ENCODE results near the gene CTLA4. TPM values are rescaled to one million over a fixed set of nuclear protein-coding genes. Genes with fewer than 3 reads are reported as not detected.

The CTLA4 gene
- total and polyA plus RNA-seq, 4 donors = 0.30 to 1.8 TPM; not detected in 2

GRCh38 chr2:203852760-203853159, 14.8 kb upstream of the CTLA4 start:
- 91 to 92% methylated on average over 2 of the region's 2 CpGs for WGBS, 2 donors
- Histone ChIP-seq H3K4me1 (ENCODE audit: control insufficient read depth in 1 of 2, insufficient read depth in 2 of 2, low read length in 2 of 2) (no peaks in the 10 kb centered on the region), H3K4me3 (ENCODE audit: low read length in 2 of 2) (no peak overlapping the region), H3K36me3 (ENCODE audit: control insufficient read depth in 1 of 2, insufficient read depth in 2 of 2, low read length in 1 of 2) (no peaks in the 10 kb centered on the region), H3K27me3 (ENCODE audit: control insufficient read depth in 1 of 2, insufficient read depth in 2 of 2, low read length in 1 of 2) (no peaks in the 10 kb centered on the region), H3K9me3 (ENCODE audit: control insufficient read depth, low read length) (no peaks in the 10 kb centered on the region), H3K27ac (ENCODE audit: low read depth in 1 of 2, low read length in 2 of 2) (no peak overlapping the region)
- intact Hi-C loops (cut with DNase I) = no loop called here
- no peak for DNase-seq
- ATAC-seq (ENCODE audit: low FRiP score) = no peak

DNA sequence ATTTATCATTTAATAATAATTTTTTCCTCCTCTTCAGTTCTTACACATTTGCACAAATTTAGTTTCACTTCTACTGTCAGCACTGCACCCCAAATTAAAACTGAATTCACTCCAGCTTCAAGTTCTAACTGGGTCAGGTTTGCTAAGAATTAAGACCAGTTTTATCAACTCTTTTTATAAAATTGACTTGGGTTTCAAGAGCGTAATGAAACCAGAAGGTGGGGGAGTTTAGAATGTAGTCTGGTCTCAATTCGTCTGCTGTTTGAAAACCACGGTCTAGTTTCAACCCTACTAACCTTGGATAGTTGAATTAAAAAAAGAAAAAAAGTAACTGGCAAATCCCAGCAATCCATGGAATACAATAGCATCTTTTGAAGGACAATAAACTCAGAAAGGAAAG, 14.3 kb upstream of the CTLA4 start:
- H3K4me1 ChIP-seq (ENCODE audit: control insufficient read depth in 1 of 2, insufficient read depth in 2 of 2, low read length in 2 of 2) = no peaks in the 10 kb centered on the region
- no peak overlapping the region for H3K27ac ChIP-seq (ENCODE audit: low read depth in 1 of 2, low read length in 2 of 2)
- H3K36me3 ChIP-seq (ENCODE audit: control insufficient read depth in 1 of 2, insufficient read depth in 2 of 2, low read length in 1 of 2) = no peaks in the 10 kb centered on the region
- DNase-seq (no peak), ATAC-seq (ENCODE audit: low FRiP score) (no peak)
- H3K27me3 ChIP-seq (ENCODE audit: control insufficient read depth in 1 of 2, insufficient read depth in 2 of 2, low read length in 1 of 2) = no peaks in the 10 kb centered on the region
- intact Hi-C loops (cut with DNase I) = no loop called here
- no peaks in the 10 kb centered on the region for H3K9me3 ChIP-seq (ENCODE audit: control insufficient read depth, low read length)
- 78 to 88% methylated on average over 3 of the region's 3 CpGs for WGBS, 2 donors
- H3K4me3 ChIP-seq (ENCODE audit: low read length in 2 of 2) = no peak overlapping the region

DNA sequence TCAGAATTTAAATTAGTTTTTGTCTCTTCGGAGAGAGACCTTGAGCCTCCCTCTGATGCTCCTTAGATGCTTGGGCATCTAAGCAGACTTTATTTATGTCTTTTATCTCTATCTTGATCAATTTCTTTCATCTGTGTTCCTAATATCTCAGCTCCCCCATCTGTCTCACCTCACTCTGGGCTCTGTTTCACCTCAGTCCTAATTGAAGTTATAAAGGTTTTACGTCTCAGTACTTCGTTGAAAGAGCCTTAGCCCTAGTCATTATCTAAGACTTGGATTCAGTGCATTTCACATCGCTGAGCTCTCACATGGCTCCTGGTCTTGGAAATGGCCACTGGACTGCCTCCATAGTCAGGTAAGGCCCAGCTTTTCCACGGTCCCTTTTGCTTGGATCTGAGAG, 13.8 kb upstream of the CTLA4 start:
- no peaks in the 10 kb centered on the region for H3K9me3 ChIP-seq (ENCODE audit: control insufficient read depth, low read length)
- no peaks in the 10 kb centered on the region for H3K36me3 ChIP-seq (ENCODE audit: control insufficient read depth in 1 of 2, insufficient read depth in 2 of 2, low read length in 1 of 2)
- no peak overlapping the region for H3K27ac ChIP-seq (ENCODE audit: low read depth in 1 of 2, low read length in 2 of 2)
- no peaks in the 10 kb centered on the region for H3K4me1 ChIP-seq (ENCODE audit: control insufficient read depth in 1 of 2, insufficient read depth in 2 of 2, low read length in 2 of 2)
- H3K4me3 ChIP-seq (ENCODE audit: low read length in 2 of 2) = no peak overlapping the region
- no peak for DNase-seq
- intact Hi-C loops (cut with DNase I) = no loop called here
- no peaks in the 10 kb centered on the region for H3K27me3 ChIP-seq (ENCODE audit: control insufficient read depth in 1 of 2, insufficient read depth in 2 of 2, low read length in 1 of 2)
- no peak for ATAC-seq (ENCODE audit: low FRiP score)
- 93% methylated on average over 5 of the region's 5 CpGs for WGBS, 2 donors

DNA sequence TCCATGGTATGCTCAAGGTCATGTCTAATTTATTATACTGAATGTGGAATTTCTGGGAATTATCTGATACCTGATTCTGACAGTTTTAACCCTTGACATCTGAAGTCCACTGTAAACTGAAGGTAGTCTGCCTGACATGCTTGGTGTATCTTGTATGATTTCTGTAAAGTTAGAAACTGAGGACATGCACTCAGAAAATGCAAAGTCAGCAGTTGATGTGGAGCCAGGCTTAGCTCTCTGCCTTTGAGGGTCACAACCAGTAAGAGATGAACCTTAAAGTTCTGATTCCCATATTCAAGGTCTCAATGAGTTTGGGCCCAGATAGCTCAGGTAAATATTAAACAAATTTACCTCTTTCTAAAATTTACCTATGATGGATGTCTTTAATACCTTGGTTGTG, 12.3 kb upstream of the CTLA4 start:
- no peaks in the 10 kb centered on the region for H3K27me3 ChIP-seq (ENCODE audit: control insufficient read depth in 1 of 2, insufficient read depth in 2 of 2, low read length in 1 of 2)
- ATAC-seq (ENCODE audit: low FRiP score) (no peak), DNase-seq (no peak)
- H3K27ac ChIP-seq (ENCODE audit: low read depth in 1 of 2, low read length in 2 of 2) = no peak overlapping the region
- intact Hi-C loops (cut with DNase I) = no loop called here
- no peaks in the 10 kb centered on the region for H3K9me3 ChIP-seq (ENCODE audit: control insufficient read depth, low read length)
- no peaks in the 10 kb centered on the region for H3K36me3 ChIP-seq (ENCODE audit: control insufficient read depth in 1 of 2, insufficient read depth in 2 of 2, low read length in 1 of 2)
- H3K4me1 ChIP-seq (ENCODE audit: control insufficient read depth in 1 of 2, insufficient read depth in 2 of 2, low read length in 2 of 2) = no peaks in the 10 kb centered on the region
- H3K4me3 ChIP-seq (ENCODE audit: low read length in 2 of 2) = no peak overlapping the region

DNA sequence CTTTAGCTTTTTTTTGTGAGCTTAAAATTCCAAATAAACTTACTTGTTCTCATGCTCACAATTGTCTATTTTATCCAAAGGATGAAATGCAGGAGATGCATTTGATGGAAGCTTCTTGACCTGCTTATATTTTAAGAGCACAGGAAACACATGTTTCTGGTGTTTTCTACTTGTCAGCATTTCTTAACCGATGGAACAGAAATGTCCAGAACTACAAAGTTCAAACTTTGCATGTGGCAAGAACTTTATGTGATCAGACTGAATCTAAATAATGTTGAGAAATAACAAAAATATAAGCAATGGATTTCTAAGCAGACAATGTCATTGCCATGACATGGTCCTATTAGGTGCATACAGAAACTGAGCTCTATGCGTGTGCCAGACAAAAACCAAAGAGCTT, 9.9 kb upstream of the CTLA4 start:
- WGBS, 2 donors = 71 to 78% methylated on average over 2 of the region's 2 CpGs
- intact Hi-C loops (cut with DNase I) = no loop called here

DNA sequence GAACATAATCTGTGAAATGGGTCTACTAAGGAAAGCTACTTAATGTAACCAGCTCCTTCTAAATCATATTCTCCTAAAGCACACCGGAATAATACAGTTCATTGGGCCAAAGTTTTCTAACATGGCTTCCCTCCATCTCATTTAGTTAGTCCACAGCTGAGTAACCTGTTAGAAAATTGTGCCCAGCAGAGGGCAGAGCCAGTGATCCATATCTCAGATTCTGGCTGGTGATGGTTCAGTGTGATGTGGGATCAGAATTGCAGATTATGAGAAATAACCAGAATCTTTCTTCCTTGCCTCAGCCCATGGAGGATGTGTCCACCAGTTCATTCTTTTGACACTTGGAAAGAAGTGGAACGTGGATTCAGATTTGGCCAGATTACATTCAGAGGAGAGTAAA, 9.4 kb upstream of the CTLA4 start:
- intact Hi-C loops (cut with DNase I) = no loop called here
- no peaks in the 10 kb centered on the region for H3K27me3 ChIP-seq (ENCODE audit: control insufficient read depth in 1 of 2, insufficient read depth in 2 of 2, low read length in 1 of 2)
- 95 to 96% methylated on average over 2 of the region's 2 CpGs for WGBS, 2 donors
- H3K4me1 ChIP-seq (ENCODE audit: control insufficient read depth in 1 of 2, insufficient read depth in 2 of 2, low read length in 2 of 2) = no peaks in the 10 kb centered on the region
- H3K36me3 ChIP-seq (ENCODE audit: control insufficient read depth in 1 of 2, insufficient read depth in 2 of 2, low read length in 1 of 2) = no peaks in the 10 kb centered on the region
- no peak overlapping the region for H3K27ac ChIP-seq (ENCODE audit: low read depth in 1 of 2, low read length in 2 of 2)
- DNase-seq (no peak), ATAC-seq (ENCODE audit: low FRiP score) (no peak)
- no peak overlapping the region for H3K4me3 ChIP-seq (ENCODE audit: low read length in 2 of 2)
- H3K9me3 ChIP-seq (ENCODE audit: control insufficient read depth, low read length) = no peaks in the 10 kb centered on the region

More for the DNA sequence above, 9.9 kb upstream of the CTLA4 start:
- Histone ChIP-seq H3K9me3 (ENCODE audit: control insufficient read depth, low read length) (no peaks in the 10 kb centered on the region), H3K27ac (ENCODE audit: low read depth in 1 of 2, low read length in 2 of 2) (no peak overlapping the region), H3K27me3 (ENCODE audit: control insufficient read depth in 1 of 2, insufficient read depth in 2 of 2, low read length in 1 of 2) (no peaks in the 10 kb centered on the region), H3K4me1 (ENCODE audit: control insufficient read depth in 1 of 2, insufficient read depth in 2 of 2, low read length in 2 of 2) (no peaks in the 10 kb centered on the region), H3K36me3 (ENCODE audit: control insufficient read depth in 1 of 2, insufficient read depth in 2 of 2, low read length in 1 of 2) (no peaks in the 10 kb centered on the region), H3K4me3 (ENCODE audit: low read length in 2 of 2) (no peak overlapping the region)
- no peak for ATAC-seq (ENCODE audit: low FRiP score)
- DNase-seq = no peak

GRCh38 chr2:203859030-203859789, 8.4 kb upstream of the CTLA4 start:
- Histone ChIP-seq H3K27ac (ENCODE audit: low read depth in 1 of 2, low read length in 2 of 2) (peak overlapping the region in 1 of 2 donors; percentile 17), H3K27me3 (ENCODE audit: control insufficient read depth in 1 of 2, insufficient read depth in 2 of 2, low read length in 1 of 2) (no peaks in the 10 kb centered on the region), H3K4me3 (ENCODE audit: low read length in 2 of 2) (no peak overlapping the region), H3K36me3 (ENCODE audit: control insufficient read depth in 1 of 2, insufficient read depth in 2 of 2, low read length in 1 of 2) (no peaks in the 10 kb centered on the region), H3K4me1 (ENCODE audit: control insufficient read depth in 1 of 2, insufficient read depth in 2 of 2, low read length in 2 of 2) (no peaks in the 10 kb centered on the region), H3K9me3 (ENCODE audit: control insufficient read depth, low read length) (no peaks in the 10 kb centered on the region)
- no peak for ATAC-seq (ENCODE audit: low FRiP score)
- 34 to 35% methylated on average over 3 of the region's 3 CpGs for WGBS, 2 donors
- intact Hi-C loops (cut with DNase I) = no loop called here
- DNase-seq = no peak

DNA sequence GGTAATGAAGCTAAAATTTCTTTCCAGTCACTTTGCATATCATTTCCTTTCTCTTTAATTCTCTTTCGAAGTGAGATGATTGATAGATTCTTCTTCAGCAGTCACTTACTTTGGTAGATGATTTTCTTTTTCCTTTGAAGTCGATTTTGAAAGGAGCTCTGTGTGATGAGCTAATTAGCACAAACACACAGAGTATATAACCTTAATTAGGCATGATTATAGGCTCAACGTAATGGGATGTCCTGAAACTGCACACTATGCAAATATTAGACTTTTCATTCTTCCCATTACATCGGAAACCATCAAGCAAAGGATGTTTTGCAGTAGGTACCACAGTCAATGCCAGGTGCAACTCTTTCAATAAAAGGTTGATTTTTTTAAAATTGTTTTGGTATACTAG, 6.4 kb upstream of the CTLA4 start:
- Histone ChIP-seq H3K9me3 (ENCODE audit: control insufficient read depth, low read length) (no peaks in the 10 kb centered on the region), H3K27me3 (ENCODE audit: control insufficient read depth in 1 of 2, insufficient read depth in 2 of 2, low read length in 1 of 2) (no peaks in the 10 kb centered on the region), H3K4me3 (ENCODE audit: low read length in 2 of 2) (no peak overlapping the region), H3K27ac (ENCODE audit: low read depth in 1 of 2, low read length in 2 of 2) (no peak overlapping the region), H3K36me3 (ENCODE audit: control insufficient read depth in 1 of 2, insufficient read depth in 2 of 2, low read length in 1 of 2) (no peaks in the 10 kb centered on the region), H3K4me1 (ENCODE audit: control insufficient read depth in 1 of 2, insufficient read depth in 2 of 2, low read length in 2 of 2) (no peaks in the 10 kb centered on the region)
- ATAC-seq (ENCODE audit: low FRiP score) = no peak
- intact Hi-C loops (cut with DNase I) = no loop called here
- WGBS, 2 donors = 89% methylated on average over 4 of the region's 4 CpGs
- DNase-seq = no peak

DNA sequence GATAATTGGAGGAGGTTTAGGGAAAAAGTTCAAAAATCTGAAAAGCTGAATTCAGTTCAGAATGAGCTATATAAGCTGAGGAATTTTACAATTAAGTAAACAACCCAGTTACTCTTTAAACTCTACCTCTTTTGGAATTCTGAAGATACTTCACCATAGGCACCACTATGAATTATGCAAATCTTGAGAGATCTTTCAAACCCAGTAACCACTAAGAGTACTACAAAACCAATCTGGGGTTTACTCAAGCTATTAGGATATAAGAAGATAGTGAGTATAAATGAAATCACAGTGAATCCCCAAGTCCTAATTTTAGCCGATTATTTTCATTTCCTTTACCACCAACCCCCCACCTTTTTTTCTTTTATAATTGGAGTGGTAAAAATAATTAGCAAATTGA, 6.0 kb upstream of the CTLA4 start:
- DNase-seq (no peak), ATAC-seq (ENCODE audit: low FRiP score) (no peak)
- WGBS, 2 donors = 84 to 93% methylated on average over 1 of the region's 1 CpG
- no peaks in the 10 kb centered on the region for H3K9me3 ChIP-seq (ENCODE audit: control insufficient read depth, low read length)
- H3K27ac ChIP-seq (ENCODE audit: low read depth in 1 of 2, low read length in 2 of 2) = no peak overlapping the region
- no peaks in the 10 kb centered on the region for H3K27me3 ChIP-seq (ENCODE audit: control insufficient read depth in 1 of 2, insufficient read depth in 2 of 2, low read length in 1 of 2)
- no peaks in the 10 kb centered on the region for H3K36me3 ChIP-seq (ENCODE audit: control insufficient read depth in 1 of 2, insufficient read depth in 2 of 2, low read length in 1 of 2)
- no peaks in the 10 kb centered on the region for H3K4me1 ChIP-seq (ENCODE audit: control insufficient read depth in 1 of 2, insufficient read depth in 2 of 2, low read length in 2 of 2)
- H3K4me3 ChIP-seq (ENCODE audit: low read length in 2 of 2) = no peak overlapping the region
- intact Hi-C loops (cut with DNase I) = no loop called here

Measured in aorta (tissue), 5 donors.